LNCAP (cell line): Measurements from ENCODE around the gene ZNF385B.

Source experiments
- CTCF ChIP-seq: fragments of 450-650 bp; IDR thresholded peaks from 2 replicates; pipeline ENCODE4 v1.5.1; 2017; ENCODE audit warnings: mild to moderate bottlenecking

The ZNF385B gene

GRCh38 chr2:179677077-179677688 is 184.2 kb downstream of the ZNF385B start:
- TF ChIP-seq CTCF: no peak

DNA sequence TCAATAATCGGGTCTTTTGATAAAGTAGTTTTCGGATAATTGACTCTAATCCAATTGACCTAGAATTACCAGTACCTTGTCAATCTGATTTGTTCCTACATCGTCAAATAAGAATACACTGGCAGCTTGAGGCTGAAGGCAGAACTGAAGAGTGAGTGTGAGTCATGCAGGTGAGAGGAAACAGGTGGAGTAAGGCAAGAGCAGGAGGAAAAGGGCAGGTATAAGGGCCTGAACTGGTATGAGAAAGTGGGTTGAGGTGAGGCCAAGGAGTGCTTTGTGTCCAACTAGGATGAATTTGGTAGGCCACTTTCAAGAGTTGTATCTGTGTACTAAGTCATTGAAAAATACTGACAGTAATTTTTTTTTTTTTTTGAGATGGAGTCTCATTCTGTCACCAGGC is 186.0 kb downstream of the ZNF385B start:
- no peak for TF ChIP-seq CTCF

- TF ChIP-seq CTCF: no peak
Measured at GRCh38 chr2:179671043-179671981, 190.1 kb downstream of the ZNF385B start.

DNA sequence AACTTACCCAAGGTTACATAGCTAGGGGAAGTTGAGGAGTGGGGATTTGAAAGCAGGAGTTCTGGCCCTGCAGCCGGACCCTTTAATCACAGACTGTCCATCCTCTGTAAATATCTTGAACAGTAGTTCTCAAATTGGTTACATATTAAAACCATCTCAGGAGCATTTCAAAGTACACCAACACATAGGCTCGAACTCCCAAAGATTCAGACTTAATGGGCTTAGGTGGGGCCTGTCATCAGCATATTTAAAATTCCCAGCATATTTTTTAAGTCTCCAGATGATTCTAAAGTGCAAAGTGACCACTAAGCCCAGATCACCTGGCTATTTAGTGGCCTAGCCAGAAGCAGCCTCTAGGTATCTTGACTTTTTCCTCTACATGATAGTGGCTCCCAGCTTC is 192.2 kb downstream of the ZNF385B start:
- no peak for TF ChIP-seq CTCF

DNA sequence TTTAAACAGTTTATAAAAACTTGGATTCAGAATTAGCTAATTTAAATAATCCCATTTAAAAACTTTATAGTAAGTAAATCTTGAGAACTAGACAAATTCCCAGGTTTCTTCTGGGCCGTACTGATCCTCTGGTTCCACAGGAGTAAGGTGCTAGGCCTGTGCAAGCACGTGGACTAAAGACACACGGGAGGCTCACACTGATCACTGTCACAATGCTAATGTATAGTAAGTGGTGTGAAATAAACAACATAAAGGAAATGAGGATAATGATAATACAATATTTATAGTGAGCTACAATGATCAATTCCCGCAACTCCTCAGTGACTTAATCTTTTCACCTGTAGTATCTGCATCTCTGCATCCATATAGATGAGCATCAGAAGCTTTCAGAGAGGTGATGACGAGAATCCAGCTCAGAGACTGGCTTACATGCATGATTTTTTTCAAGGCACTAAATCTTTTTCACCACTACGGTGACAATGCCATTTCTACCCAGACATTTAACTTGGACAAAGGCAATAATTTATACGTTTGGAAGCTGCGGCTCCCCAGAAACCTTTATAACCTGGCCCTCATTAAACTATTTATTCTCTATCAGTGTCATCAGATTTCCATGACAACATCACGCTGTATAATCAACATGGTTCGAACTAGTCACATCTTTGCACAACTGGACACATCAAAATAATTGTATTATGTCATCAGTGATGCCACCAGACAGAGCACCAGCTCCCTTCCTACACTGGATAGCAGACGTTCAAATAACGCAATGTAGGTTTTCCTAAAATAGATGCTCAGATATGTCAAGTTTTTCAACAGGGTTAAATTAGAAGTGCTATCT is 196.2 kb downstream of the ZNF385B start:
- TF ChIP-seq CTCF: no peak

GRCh38 chr2:179661986-179662385 is 199.4 kb downstream of the ZNF385B start:
- no peak for TF ChIP-seq CTCF

DNA sequence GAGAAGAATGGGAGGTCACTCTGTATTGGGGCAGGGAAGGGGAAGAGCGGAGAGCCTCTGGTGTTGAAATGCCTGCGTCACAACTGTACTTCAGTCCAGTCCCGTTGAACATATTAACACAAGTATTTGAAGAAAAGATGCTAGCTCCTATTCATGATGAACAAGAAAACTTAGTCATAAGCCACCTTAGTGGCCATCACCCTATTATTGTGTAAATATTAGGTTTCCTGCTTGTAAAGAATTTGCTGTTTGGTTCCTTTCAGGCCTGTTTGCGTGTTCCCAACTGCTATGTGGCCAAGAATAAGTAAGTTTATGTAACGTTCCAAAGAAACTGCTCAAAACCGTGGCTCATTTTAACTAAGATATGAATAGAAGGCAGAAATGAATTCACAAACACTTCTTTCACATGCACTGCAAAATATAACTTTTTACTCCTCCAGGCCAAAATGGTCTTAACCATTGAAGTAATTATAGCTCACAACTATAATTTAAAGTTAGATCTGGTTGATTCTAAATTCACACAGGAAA is 204.3 kb downstream of the ZNF385B start:
- no peak for TF ChIP-seq CTCF
